NK-92 treated with Interleukin-12 subunit alpha and Interleukin-12 subunit beta, amount 100 ng/mL, for 24 hours (cell line): Measurements from ENCODE around the gene CFAP300.

Experiments used
- DNase-seq: peaks from one replicate; lab custom pipeline; 2025; lab: John Stamatoyannopoulos, UW

Gene CFAP300

GRCh38 chr11:102047305-102047924 is at the start of gene CFAP300:
CFAP300 (plus strand) TSS chr11:102047437; CDS start chr11:102047471, 34 bp downstream.
- DNase-seq: no peak

GRCh38 chr11:102001657-102002338 is 45.4 kb upstream of the CFAP300 start:
- DNase-seq: no peak

GRCh38 chr11:102004220-102004619 is 43.0 kb upstream of the CFAP300 start:
- no peak for DNase-seq

- no peak for DNase-seq
Observed at GRCh38 chr11:102005306-102005705, 41.9 kb upstream of the CFAP300 start.

GRCh38 chr11:102006835-102007566 is 40.2 kb upstream of the CFAP300 start:
- no peak for DNase-seq

- DNase-seq: no peak
Observed at GRCh38 chr11:102007567-102008437, 39.4 kb upstream of the CFAP300 start.

GRCh38 chr11:102010776-102011494 is 36.3 kb upstream of the CFAP300 start:
- no peak for DNase-seq

GRCh38 chr11:102012946-102013345 is 34.3 kb upstream of the CFAP300 start:
- no peak for DNase-seq

- no peak for DNase-seq
Observed at GRCh38 chr11:102014756-102015155, 32.5 kb upstream of the CFAP300 start.

- DNase-seq: no peak
Observed at GRCh38 chr11:102017026-102017425, 30.2 kb upstream of the CFAP300 start.

- DNase-seq: no peak
Observed at GRCh38 chr11:102026217-102026616, 21.0 kb upstream of the CFAP300 start.

GRCh38 chr11:102026959-102027358 is 20.3 kb upstream of the CFAP300 start:
- no peak for DNase-seq

GRCh38 chr11:102036757-102037156 is 10.5 kb upstream of the CFAP300 start:
- no peak for DNase-seq

GRCh38 chr11:102046841-102047240 is 396 bp upstream of the CFAP300 start:
- DNase-seq: no peak

- no peak for DNase-seq
Observed at GRCh38 chr11:102050927-102051575, 3.8 kb downstream of the CFAP300 start.

GRCh38 chr11:102061276-102061675 is 14.0 kb downstream of the CFAP300 start:
- DNase-seq: no peak

GRCh38 chr11:102062106-102062505 is 14.9 kb downstream of the CFAP300 start:
- no peak for DNase-seq

- DNase-seq: no peak
Observed at GRCh38 chr11:102064316-102064715, 17.1 kb downstream of the CFAP300 start.

GRCh38 chr11:102070766-102071165 is 23.5 kb downstream of the CFAP300 start:
- DNase-seq: no peak

- DNase-seq: no peak
Observed at GRCh38 chr11:102071497-102072472, 24.5 kb downstream of the CFAP300 start.
